ENCODE results near the gene OTUB1. TPM values are rescaled to one million over a fixed set of nuclear protein-coding genes. Genes with fewer than 3 reads are reported as not detected.
A peak's percentile ranks its signal among the peaks of the same experiment; 100 is the strongest.

Gene OTUB1
- polyA plus RNA-seq, 4 donors = 101 to 110 (median 105) TPM

GRCh38 chr11:64020976-64021756 is 34.9 kb downstream of the OTUB1 start:
- DNase-seq (ENCODE audit: low read depth in 4 of 4, low spot score in 2 of 4) = no peak

DNA sequence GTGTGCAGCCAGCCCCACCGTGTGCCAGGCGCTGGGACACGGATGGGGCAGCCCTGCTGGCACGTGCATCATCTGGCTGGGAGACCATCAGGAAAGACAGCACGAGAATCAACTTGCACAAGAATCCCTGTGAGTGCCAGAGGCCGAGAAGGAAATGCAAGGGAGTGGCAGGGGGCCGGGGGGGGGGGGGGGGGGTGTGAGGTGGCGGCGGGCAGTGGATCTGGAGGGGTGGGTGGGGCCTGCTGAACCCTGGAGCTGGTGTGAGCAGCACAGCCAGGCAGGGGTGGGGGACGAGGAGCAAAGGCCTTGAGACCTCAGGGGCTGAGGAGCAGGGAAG is 35.5 kb downstream of the OTUB1 start:
- no peak for DNase-seq (ENCODE audit: low read depth in 4 of 4, low spot score in 2 of 4)

GRCh38 chr11:64022125-64022784 is 36.0 kb downstream of the OTUB1 start:
- no peak for DNase-seq (ENCODE audit: low read depth in 4 of 4, low spot score in 2 of 4)

DNA sequence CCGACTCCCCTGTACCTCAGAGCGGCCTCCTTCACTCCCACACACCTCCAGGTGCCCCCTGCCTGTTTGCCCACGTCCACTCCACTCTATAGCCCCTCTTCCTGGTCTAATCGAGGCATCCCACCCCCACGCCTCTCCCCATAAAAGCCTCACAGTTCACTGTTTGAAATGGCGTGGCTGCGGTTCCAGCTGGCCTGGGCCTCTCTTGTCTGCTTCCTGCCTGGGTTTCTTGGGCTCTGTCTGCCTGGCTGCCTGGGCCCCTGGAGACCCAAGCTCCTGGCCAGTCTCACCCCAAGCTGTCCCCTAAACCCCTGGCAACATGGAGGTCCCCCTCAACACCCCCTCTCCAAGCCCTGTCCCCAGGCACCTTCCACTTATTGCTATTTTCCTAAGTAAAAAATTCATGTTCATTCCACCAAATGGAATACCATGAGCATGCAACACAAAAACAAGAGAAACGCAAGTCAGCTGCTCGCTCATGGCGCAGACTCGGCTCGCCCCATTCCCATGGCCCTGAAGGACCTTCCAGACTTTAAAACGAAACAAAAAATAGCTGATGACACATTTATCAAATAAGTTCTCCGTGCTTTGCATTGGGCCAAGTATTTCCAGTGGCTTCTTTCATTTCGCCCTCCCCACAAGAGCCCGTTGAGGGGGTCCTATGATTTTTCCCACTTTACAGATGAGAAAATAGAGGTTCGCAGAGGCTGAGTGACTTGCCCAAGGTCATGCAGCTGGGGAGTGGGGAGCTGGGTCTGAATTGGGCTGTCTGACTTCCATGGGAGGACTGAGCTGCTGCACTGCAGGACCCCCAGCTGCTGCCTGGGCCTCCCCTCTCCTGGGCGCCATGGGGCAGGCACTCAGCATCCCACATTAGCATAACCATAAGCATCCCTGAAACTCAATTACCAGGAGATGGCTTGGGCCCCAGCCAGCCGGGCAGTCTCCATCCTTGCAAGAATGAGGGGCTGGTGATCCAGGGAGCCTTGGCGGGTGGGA is 37.8 kb downstream of the OTUB1 start:
- no peak for DNase-seq (ENCODE audit: low read depth in 4 of 4, low spot score in 2 of 4)

- DNase-seq (ENCODE audit: low read depth in 4 of 4, low spot score in 2 of 4) = no peak
These were observed 39.0 kb downstream of the OTUB1 start for GRCh38 chr11:64025205-64025604.

DNA sequence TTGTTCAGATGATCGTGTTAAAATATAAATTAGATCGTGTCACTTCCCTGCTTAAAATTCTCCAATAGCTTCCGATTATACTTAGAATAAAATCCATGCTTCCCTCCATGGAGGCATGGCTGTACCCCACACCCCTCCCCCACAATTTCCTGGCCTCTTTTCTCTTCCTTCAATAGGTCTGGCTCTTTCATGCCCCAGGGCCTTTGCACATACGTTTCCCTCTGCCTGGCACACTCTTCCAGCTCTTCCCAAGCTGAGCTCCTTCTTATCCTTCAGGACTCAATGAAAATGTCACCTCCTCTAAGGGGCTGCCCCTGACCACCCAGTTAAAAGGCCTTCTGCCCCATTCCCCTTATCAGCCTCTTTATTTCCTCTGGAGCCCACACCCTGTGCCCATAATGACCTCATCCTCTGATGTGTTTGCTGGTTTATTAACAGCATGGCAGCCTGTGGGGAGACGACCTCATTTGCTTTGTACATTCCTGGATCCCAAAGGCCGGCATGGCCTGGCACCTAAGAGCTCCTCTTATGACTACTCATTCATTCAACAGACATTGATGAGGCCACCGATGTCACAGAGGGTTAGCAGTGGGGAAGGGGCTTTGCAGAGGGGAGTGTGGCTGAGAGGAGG is 40.5 kb downstream of the OTUB1 start:
- DNase-seq (ENCODE audit: low read depth in 4 of 4, low spot score in 2 of 4) = no peak

- DNase-seq (ENCODE audit: low read depth in 4 of 4, low spot score in 2 of 4) = no peak
These were observed 41.6 kb downstream of the OTUB1 start for GRCh38 chr11:64027651-64028397.

DNA sequence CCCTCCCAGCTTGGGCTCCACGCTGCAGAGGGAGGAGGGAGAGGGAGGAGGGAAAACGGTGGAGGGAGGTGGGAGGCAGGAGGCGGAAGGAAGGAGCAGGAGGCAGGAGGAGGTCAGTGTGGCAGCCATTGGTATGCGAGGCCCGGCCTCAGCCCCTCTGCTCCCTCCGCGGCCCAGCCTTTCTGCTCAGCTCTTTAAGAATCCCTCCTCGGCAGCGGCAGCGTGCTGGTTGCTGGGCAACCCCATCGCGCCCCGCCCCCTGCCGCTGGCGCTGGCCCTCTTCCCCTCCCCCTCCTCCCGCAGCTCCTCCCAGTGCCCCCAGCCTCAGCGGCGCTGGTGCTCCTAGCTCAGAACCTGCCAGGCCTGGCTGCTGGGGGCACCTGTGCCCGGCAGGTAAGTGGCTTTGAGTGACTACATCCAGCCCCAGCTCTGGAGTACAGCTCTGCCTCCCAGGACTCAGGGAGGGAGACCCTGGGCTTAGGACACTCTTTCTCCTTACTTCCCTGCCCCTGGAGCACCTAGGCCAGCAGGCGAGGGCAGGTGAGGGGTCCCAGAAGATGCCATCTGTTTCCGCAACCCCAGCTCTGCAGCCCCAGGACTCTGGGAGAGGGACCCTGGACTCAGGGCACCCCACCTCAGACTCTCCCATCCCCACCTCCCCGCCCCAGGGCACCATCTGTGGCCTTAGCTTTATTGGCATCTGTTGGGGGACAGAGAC is 42.3 kb downstream of the OTUB1 start:
- DNase-seq (ENCODE audit: low read depth in 4 of 4, low spot score in 2 of 4) = peak in 2 of 4 donors; percentile 58 to 61

DNA sequence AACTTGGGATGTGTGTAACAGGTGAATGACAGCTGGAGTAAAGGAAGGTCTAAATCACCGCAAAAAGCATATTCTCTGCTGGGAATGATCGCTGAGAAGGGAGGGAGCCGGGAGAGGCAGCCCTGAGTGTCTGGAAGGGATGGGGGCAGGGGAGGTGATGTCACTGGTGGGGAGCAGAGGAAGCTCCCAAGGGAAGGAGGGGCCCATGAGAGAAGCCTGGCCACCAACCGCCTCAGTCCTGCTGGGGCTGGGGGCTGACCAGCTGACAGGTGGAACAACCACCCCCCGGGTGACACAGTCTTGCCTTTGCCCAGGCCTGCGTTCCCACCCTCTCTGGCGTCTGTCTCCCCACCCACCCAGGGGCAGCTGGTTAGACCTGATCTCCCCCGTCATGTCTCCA is 43.5 kb downstream of the OTUB1 start:
- no peak for DNase-seq (ENCODE audit: low read depth in 4 of 4, low spot score in 2 of 4)

- DNase-seq (ENCODE audit: low read depth in 4 of 4, low spot score in 2 of 4) = no peak
These were observed 44.8 kb downstream of the OTUB1 start for GRCh38 chr11:64031001-64031400.

DNA sequence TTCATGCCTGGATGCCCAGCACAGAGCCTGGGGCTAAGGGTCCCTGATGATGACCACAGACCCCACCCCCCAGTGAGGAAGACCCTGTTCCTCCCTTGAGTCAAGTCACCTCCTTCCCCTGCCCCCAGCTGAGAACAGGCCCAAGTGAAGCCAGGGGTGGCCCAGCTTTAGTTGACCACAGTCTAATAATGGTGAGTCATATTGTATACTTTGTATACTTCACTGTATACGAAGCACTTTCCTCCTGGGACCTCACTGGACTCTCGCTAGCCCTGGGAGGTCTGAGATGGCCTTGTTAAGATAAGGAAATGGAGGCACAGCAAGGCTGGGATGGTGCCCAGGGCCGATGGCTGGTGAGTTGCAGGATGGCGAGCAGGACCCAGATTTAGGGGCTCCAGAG is 45.8 kb downstream of the OTUB1 start:
- DNase-seq (ENCODE audit: low read depth in 4 of 4, low spot score in 2 of 4) = no peak

DNA sequence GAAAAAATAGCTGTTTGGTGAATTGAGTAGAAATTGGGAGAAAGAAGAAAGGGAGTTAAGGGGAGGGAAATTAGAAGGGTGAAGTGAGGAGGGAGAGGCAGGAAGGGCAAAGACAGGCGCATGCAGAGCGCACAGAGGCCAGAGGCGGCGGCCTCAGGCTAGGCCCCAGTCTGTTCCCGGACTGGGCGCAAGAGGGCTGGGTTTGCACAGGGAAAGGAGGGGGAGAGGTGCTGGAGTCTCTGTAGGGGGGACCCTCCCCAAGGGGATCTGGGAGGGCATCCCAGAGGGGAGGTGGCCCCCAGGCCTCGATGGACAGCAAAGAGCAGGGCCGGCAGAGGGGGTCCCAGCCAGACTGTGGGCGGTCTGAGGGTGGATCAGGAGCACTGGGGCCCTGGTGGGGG is 48.2 kb downstream of the OTUB1 start:
- no peak for DNase-seq (ENCODE audit: low read depth in 4 of 4, low spot score in 2 of 4)

DNA sequence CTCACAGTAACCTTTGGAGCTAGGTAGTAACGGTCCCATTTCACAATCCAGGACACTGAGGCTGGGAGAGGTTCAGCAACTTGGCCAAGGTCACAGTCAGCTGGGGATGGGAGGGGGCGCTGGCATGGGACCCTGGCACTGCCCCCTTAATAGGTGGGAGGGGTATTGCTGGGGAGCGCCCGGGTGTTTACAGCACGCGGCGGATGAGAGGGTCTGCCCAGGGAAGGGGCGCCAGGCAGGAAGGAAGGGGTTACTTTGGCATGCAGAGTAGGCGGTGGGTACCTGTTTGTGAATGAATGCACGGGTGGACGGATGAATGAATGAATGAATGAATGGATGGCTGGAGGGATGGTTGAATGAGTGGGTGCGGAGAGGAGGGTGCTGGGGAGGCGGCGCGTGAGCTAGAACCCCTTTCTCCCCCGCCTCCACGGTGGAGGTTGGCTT is 48.9 kb downstream of the OTUB1 start:
- no peak for DNase-seq (ENCODE audit: low read depth in 4 of 4, low spot score in 2 of 4)

GRCh38 chr11:64035576-64035975 is 49.3 kb downstream of the OTUB1 start, which contains the start of gene FLRT1:
TSS of gene FLRT1 (plus strand) at chr11:64035931. CDS start at chr11:64116268, 80,337 bp downstream.
- DNase-seq (ENCODE audit: low read depth in 4 of 4, low spot score in 2 of 4) = no peak

GRCh38 chr11:64036087-64037026 is 50.1 kb downstream of the OTUB1 start:
- no peak for DNase-seq (ENCODE audit: low read depth in 4 of 4, low spot score in 2 of 4)

DNA sequence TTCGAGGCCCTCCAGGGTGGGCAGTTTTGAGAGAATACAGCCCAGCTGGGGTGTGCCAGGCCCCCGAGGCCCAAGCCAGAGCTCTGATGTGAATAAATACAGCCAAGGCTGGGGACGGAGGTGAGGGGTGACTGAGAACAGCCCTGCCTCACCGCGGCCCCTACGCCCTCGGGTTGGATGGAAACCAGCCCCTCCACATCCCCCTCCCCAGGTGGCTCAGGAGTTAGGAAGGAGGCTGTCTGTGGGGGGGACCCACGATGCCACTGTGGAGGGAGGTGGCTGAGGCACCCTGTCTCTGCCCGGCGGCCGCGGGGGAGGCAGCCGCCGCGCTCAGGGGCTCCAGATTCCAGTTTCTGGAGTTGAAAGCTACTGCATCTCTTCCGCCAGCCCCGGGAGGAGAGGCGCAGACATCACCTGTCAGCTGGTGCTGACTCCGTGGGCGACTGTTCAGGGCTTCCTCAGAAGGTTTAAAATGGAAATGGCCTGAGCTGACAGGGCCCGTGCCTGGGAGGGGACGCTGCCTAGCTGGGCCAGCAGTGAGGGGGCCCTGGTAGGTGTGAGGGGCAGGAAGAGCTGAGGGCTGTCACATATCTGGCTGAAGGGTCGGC is 50.9 kb downstream of the OTUB1 start:
- DNase-seq (ENCODE audit: low read depth in 4 of 4, low spot score in 2 of 4) = no peak

DNA sequence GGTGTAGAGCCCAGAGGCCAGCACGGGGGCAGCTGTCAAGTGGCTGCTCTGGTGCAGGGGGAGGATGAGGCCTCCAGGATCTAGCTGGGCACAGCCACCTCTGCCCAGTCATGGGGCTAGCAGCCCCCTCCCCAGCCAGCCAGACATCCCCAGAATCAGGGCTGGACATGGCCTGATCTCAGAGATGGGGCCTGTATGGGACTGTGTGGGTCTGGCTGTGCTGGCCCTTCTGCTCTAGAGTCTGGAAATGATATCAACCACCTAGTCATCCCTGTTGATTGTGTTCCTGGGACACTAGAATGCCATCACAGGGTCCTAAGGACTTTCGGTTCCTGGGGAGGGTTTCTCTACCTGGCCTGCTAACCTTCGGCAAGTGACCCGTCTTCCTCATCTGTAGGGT is 52.3 kb downstream of the OTUB1 start:
- no peak for DNase-seq (ENCODE audit: low read depth in 4 of 4, low spot score in 2 of 4)
